Lower lobe of right lung (tissue), 2 donors: Measurements from ENCODE around the gene ZNF608. TPM values are rescaled to one million over a fixed set of nuclear protein-coding genes. Genes with fewer than 3 reads are reported as not detected.

Experiments used
- ATAC-seq, 2 donors: fragments of 200-7000 bp; cut with Tn5 transposase; one replicate each; pipeline ENCODE4 v1.9.1; 2020 to 2022; ENCODE audit warnings: mild to moderate bottlenecking in 2 of 2, moderate library complexity in 2 of 2
- DNase-seq: peaks from one replicate; pipeline ENCODE4 v3.0.0-alpha.2; 2020
- H3K27ac ChIP-seq: fragments of 200-600 bp; one replicate; pipeline ENCODE4 v1.8.0; 2022
- H3K27me3 ChIP-seq: fragments of 200-600 bp; one replicate; pipeline ENCODE4 v1.8.0; 2022; ENCODE audit warnings: low read depth
- H3K36me3 ChIP-seq: fragments of 200-600 bp; one replicate; pipeline ENCODE4 v1.8.0; 2022; ENCODE audit warnings: mild to moderate bottlenecking
- H3K4me1 ChIP-seq: fragments of 200-600 bp; one replicate; pipeline ENCODE4 v1.8.0; 2022
- H3K4me3 ChIP-seq: fragments of 200-600 bp; one replicate; pipeline ENCODE4 v1.8.0; 2022; ENCODE audit warnings: mild to moderate bottlenecking
- H3K9me3 ChIP-seq: fragments of 200-600 bp; one replicate; pipeline ENCODE4 v1.8.0; 2022
- CTCF ChIP-seq: fragments of 200-600 bp; IDR thresholded peaks from one replicate; pipeline ENCODE4 v1.8.0; 2022; ENCODE audit warnings: antibody characterized with exemption, mild to moderate bottlenecking
- intact Hi-C: fragments of 100-400 bp; cut with DNase I; formaldehyde crosslinking; loops from one replicate; pipeline ENCODE4 v1.11.0; 2022
- total RNA-seq: library from RNA; stranded (reverse); fragmentation: NEBNext Ultra II Directional; extraction: Animal tissue kit (Norgen Biotek cat#: 25700); gene quantifications from one replicate; pipeline ENCODE4 v1.2.1, GENCODE V29; 2021
- donor health status: DM: no; HTN: yes; CAD: no; lungs with severe emphysema.

ZNF608 gene
- total RNA-seq, 1 donor from 2014 or later: 27.9 TPM

DNA sequence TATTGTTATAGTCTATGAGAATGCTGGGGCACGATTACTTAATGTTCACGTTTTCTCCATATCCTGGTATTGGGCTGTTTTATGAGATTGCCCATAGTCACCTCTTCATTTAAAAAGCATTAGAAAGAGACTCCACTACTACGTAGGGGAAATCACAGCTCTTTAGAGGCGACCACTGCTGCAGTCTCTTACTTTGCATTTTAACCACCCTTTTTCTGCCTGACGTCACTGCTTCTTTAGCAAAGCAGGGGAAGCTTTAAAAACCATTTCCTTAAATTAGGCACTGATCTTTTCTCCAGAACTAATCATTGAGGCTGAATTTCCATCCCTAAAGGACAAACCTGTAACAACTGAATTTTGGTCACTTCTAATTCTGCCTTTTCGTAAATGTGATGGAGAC, 38.9 kb downstream of the ZNF608 start:
- Histone ChIP-seq H3K4me3 (no peak overlapping the region), H3K27me3 (no peaks in the 10 kb centered on the region), H3K4me1 (peaks cover 38% of the 10 kb centered on the region), H3K9me3 (no peaks in the 10 kb centered on the region), H3K27ac (no peak overlapping the region), H3K36me3 (no peaks in the 10 kb centered on the region)
- no peak for DNase-seq
- intact Hi-C loops: no loop called here
- TF ChIP-seq CTCF: no peak
- ATAC-seq: no peak

GRCh38 chr5:124706729-124707361, 39.6 kb downstream of the ZNF608 start:
- TF ChIP-seq CTCF: no peak
- ATAC-seq (peak; percentile 74 to 91), DNase-seq (peak; percentile 55)
- Histone ChIP-seq H3K27ac (no peak overlapping the region), H3K4me1 (peaks cover 43% of the 10 kb centered on the region), H3K36me3 (no peaks in the 10 kb centered on the region), H3K4me3 (no peak overlapping the region), H3K27me3 (no peaks in the 10 kb centered on the region), H3K9me3 (no peaks in the 10 kb centered on the region)
- intact Hi-C loops: no loop called here

DNA sequence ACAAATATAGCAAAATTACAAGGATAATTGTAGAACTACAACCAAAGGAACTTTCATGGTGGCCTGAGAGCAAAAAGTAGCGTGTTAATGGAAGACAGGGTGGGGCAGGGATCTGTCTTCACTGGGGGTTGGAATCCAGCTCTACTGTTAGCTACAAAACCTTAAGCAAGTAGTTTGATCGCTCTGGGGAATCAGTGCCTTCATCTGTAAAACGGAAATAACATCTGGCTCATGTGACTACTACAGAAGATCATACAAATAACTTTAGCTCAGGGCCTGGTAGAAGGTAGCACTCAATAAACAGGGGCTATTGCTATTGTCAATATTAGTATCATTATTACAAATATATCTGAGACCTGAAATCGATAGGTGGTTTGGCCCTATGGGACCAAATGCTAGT, 40.4 kb downstream of the ZNF608 start:
- DNase-seq (no peak), ATAC-seq (no peak)
- intact Hi-C loops: no loop called here
- no peak for TF ChIP-seq CTCF
- Histone ChIP-seq H3K4me3 (no peak overlapping the region), H3K4me1 (peaks cover 47% of the 10 kb centered on the region), H3K9me3 (no peaks in the 10 kb centered on the region), H3K27me3 (no peaks in the 10 kb centered on the region), H3K27ac (no peak overlapping the region), H3K36me3 (no peaks in the 10 kb centered on the region)

GRCh38 chr5:124705577-124705976, 40.9 kb downstream of the ZNF608 start:
- DNase-seq: no peak
- no peak for ATAC-seq
- Histone ChIP-seq H3K36me3 (no peaks in the 10 kb centered on the region), H3K27me3 (no peaks in the 10 kb centered on the region), H3K27ac (no peak overlapping the region), H3K4me1 (peaks cover 51% of the 10 kb centered on the region), H3K9me3 (no peaks in the 10 kb centered on the region), H3K4me3 (no peak overlapping the region)
- TF ChIP-seq CTCF: no peak
- intact Hi-C loops: no loop called here

- ATAC-seq (no peak), DNase-seq (no peak)
- H3K27me3 ChIP-seq: no peaks in the 10 kb centered on the region
- intact Hi-C loops: no loop called here
- H3K4me1 ChIP-seq: peaks cover 51% of the 10 kb centered on the region
- TF ChIP-seq CTCF: no peak
- no peaks in the 10 kb centered on the region for H3K36me3 ChIP-seq
- H3K27ac ChIP-seq: no peak overlapping the region
- H3K4me3 ChIP-seq: no peak overlapping the region
- no peaks in the 10 kb centered on the region for H3K9me3 ChIP-seq
Observed at GRCh38 chr5:124704594-124705284, 41.7 kb downstream of the ZNF608 start.
